Activated CD8-positive, alpha-beta memory T cell treated with anti-CD3 and anti-CD28 coated beads, Interleukin-2, amount 50 U/mL, for 4 hours (primary cell): Measurements from ENCODE around the gene CLOCK.

ENCODE experiments used
- DNase-seq: peaks from one replicate; pipeline ENCODE4 v3.0.0-alpha.2; 2020

Gene CLOCK

DNA sequence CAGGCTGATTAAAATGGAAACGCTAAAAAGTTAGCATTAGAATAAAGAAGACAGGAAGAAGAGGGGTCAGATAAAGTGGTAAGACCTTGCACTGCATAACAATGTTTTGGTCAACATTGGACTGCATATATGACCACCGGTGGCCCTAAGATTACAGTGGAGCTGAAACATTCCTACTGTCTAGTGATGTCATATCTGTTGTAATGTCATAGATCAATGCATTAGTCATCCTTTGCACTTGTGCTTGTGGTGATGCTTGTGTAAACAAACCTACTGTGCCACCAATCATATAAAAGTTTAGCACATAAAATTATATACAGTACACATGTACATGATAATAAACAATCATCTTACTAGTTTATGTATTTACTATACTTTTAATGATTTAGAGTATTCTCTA is 78.0 kb downstream of the CLOCK start:
- DNase-seq: no peak

- DNase-seq: no peak
Measured at GRCh38 chr4:55466001-55466400, 80.7 kb downstream of the CLOCK start.

DNA sequence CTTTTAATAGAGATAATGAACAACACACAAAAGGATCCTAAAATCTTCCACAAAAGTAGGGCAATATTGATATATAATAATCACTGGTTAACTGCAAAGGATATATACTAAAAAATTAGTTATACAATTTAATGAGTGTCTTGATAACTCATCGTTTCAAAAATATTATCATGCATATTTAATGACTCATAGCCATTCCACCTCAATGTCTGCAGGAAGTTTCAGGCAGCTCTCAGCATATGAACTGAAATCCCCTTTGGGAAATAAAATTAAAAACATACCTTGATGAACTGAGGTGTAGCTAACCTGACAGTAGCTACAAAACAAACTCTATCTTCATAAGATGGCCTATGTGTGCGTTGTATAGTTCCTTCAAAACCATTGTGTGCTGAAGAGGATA is 88.1 kb downstream of the CLOCK start:
- DNase-seq: no peak

DNA sequence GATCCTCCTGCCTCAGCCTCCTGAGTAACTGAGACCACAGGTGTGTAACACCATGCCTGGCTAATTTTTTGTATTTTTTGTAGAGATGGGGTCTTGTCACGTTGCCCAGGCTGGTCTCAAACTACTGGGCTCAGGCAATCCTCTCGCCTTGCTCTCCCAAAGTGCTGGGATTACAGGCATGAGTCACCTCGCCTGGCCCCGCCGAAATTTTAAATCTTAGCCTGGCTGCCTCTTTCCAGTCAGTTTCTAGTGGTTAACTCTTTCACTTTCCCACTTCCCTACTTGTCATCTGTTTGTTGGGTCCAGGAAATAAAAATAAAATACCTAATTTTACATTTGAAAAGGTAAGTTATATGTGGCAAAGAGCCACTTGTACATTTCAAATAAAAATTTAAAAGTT is 88.5 kb downstream of the CLOCK start:
- DNase-seq: no peak

DNA sequence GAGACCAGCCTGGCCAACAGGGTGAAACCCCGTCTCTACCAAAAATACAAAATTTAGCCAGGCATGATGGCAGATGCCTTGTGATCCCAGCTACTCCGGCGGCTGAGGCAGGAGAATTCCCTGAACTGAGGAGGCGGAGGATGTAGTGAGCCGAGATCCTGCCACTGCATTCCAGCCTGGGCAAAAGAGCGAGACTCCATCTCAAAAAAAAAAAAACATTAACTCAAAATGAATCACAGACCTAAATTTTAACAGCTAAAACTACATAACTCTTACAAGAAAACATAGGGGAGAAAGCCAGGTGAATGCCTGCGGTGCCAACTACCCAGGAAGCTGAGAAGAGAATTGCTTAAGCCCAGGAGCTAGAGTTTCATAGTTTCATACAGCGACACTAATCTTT is 96.1 kb downstream of the CLOCK start:
- DNase-seq: no peak

DNA sequence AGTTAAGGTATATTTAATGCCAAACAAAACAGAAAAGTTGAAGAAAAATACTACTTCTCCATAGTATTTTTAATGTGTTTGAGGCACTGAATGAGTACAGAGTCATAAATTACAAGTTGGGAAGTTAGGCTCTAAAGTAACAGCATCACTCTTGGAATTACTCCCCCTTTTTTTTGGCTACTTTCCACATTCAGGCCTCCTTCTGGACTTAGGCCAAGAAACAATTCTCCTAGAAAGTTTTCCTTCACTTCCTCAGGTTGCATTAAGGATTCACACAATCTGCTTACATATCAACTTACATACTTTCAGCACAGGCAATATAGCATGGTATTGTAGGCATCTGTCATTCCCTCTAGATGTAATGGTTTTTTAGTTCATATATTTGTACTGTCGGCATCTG is 98.9 kb downstream of the CLOCK start:
- DNase-seq: no peak

GRCh38 chr4:55447108-55447708 is 99.5 kb downstream of the CLOCK start:
- DNase-seq: no peak

DNA sequence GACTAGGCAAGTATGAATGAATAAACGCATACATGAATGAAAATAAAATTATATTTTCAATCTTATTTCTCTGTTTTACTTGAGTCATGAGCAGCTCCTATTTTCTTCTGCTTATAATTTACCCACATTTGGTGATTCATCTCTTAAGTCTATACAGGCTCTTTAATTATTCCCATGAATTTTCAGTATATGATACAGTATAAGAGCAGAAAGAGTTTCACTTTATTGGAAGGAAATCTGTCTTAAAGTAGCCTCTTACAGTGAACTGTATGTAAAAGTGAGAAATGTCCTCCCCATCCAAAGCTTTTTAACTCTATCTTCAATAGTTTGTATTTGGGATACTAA is 100.2 kb downstream of the CLOCK start:
- DNase-seq: no peak

- no peak for DNase-seq
Measured at GRCh38 chr4:55445921-55446577, 100.7 kb downstream of the CLOCK start.

- no peak for DNase-seq
Measured at GRCh38 chr4:55444827-55445226, 101.9 kb downstream of the CLOCK start.

- DNase-seq: no peak
Measured at GRCh38 chr4:55442541-55442940, 104.2 kb downstream of the CLOCK start.

- no peak for DNase-seq
Measured at GRCh38 chr4:55440786-55441185, 105.9 kb downstream of the CLOCK start.

DNA sequence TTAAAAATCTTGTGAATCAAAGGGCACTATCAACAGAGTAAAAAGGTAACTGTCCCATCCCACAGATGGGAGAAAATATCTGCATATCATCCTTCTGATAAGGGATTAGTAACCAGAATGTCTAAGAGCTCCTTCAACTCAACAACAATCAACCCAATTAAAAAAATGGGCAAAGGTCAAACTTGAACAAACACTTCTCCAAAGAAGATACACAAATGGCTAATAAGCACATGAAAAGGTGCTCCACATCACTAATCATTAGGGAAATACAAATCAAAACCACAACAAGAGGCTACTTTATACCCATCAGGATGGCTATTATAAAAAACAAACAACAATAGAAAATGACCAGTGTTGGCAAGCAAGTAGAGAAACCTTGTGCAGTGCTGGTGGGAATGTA is 107.7 kb downstream of the CLOCK start:
- no peak for DNase-seq

GRCh38 chr4:55438314-55438713 is 108.4 kb downstream of the CLOCK start:
- no peak for DNase-seq

DNA sequence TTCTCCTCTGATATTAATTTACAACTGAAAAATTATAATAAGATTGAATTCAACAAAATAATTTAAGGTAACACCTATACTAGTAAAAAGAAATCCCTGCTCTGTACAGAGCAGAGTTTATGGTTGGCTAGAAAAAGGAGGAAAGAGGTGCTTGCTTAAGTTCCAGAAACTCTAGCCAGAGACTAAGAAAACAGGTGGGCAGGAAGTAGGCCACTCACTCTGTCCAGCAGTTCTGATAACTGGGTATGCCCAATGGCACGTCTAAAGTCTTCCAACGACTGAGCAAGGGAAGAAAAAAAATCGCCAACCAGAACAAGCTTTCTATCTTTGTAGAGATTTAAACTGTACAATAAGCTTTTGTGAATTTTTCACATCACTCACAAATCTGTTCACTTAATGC is 108.9 kb downstream of the CLOCK start:
- DNase-seq: no peak

GRCh38 chr4:55437356-55437796 is 109.3 kb downstream of the CLOCK start:
- DNase-seq: no peak

GRCh38 chr4:55435141-55435841 is 111.4 kb downstream of the CLOCK start:
- no peak for DNase-seq

GRCh38 chr4:55431710-55432336 is 114.9 kb downstream of the CLOCK start:
- no peak for DNase-seq

DNA sequence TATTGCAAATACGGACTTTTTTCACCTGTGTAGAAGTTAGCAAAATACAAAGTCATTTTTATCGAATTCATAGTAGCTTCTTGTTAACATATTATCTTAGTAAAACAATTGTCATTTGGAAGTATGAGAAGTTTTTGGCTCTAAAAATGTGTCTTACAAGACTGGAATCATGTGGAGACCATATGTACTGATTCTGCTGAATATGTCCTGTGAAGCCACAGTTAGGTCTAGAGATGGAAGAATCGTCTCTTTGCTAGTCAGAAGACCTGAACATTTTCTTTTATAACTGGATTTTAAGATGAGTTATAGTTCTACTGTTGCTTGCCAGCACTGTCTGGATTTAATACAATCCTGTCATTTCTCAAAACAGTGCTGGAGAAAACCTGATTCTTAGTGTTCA is 121.9 kb downstream of the CLOCK start:
- no peak for DNase-seq

GRCh38 chr4:55416176-55416575 is 130.5 kb downstream of the CLOCK start:
- no peak for DNase-seq

- no peak for DNase-seq
Measured at GRCh38 chr4:55411621-55412020, 135.1 kb downstream of the CLOCK start.

DNA sequence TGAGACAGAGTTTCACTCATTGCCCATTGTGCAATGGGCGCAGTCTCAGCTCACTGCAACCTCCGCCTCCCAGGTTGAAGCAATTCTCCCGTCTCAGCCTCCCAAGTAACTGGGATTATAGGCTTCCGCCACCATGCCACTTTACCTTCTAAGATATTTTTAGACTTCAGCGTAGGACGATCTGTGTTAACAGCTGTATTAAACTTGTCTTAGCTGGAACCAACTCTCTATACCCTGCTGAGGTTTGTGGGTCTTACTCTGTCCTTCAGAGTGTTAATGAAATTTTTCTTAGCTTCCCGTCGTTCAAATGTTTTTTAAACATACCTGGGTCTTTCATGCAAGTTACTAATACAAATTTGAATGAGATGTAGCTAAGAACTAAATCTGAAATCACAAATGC is 136.3 kb downstream of the CLOCK start:
- DNase-seq: no peak

DNA sequence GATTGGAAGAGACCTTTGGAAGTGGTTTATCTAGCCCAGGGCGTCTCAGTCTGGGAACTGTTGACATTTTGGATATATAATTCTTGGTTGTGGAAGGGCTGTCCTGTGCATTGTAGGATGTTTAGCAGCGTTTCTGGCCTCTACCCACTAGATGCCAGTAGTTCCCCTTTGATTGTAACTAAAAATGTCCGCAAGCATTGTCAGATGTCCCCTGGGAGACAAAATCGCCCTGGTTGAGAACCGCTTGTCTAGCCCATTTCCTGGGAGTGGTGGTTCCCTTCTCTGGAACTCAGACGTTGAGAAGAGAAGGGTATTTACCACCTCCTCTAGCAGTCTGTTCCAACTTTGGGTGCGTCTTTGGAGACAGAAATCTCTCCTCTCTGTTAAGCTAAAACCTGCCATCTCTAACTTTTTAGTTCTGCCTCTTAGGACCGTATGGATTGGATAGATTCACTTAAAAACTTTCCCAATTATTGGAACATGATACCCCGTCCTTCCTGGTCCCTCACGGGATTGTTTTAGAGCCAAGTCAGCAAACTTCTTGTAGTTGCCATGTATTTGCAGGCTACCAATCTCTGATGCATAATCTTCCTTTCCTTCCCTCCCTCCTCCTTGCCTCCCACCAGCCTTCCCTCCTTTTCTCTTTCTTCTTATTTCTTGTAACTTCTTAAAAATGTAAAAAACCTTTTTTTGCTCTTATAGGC is 137.1 kb downstream of the CLOCK start:
- no peak for DNase-seq
